ENCODE measurements around the gene DPM2.

DPM2 gene

GRCh38 chr9:127918183-127919107 is 19.2 kb downstream of the DPM2 start:
- DNase-seq (ENCODE audit: low spot score) = no peak

GRCh38 chr9:127917603-127918002 is 20.1 kb downstream of the DPM2 start:
- DNase-seq (ENCODE audit: low spot score) = no peak

GRCh38 chr9:127916720-127917581 is 20.7 kb downstream of the DPM2 start, which contains the start of gene ST6GALNAC4:
ST6GALNAC4 (minus strand) TSS chr9:127917041; CDS start chr9:127916419, 622 bp downstream.
- DNase-seq (ENCODE audit: low spot score) = peak; percentile 94

GRCh38 chr9:127915801-127916719 is 21.6 kb downstream of the DPM2 start:
- DNase-seq (ENCODE audit: low spot score) = no peak

GRCh38 chr9:127915325-127915752 is 22.3 kb downstream of the DPM2 start:
- DNase-seq (ENCODE audit: low spot score) = no peak

- DNase-seq (ENCODE audit: low spot score) = no peak
Observed at GRCh38 chr9:127913682-127914081, 24.0 kb downstream of the DPM2 start.

GRCh38 chr9:127912882-127913281 is 24.8 kb downstream of the DPM2 start:
- no peak for DNase-seq (ENCODE audit: low spot score)

- DNase-seq (ENCODE audit: low spot score) = no peak
Observed at GRCh38 chr9:127912296-127912695, 25.4 kb downstream of the DPM2 start.

GRCh38 chr9:127910613-127911205 is 26.9 kb downstream of the DPM2 start:
- DNase-seq (ENCODE audit: low spot score) = no peak

GRCh38 chr9:127909839-127910273 is 27.8 kb downstream of the DPM2 start:
- no peak for DNase-seq (ENCODE audit: low spot score)

- DNase-seq (ENCODE audit: low spot score) = no peak
Observed at GRCh38 chr9:127908660-127908926, 29.1 kb downstream of the DPM2 start.

- DNase-seq (ENCODE audit: low spot score) = no peak
Observed at GRCh38 chr9:127907867-127908659, 29.6 kb downstream of the DPM2 start.

- DNase-seq (ENCODE audit: low spot score) = no peak
Observed at GRCh38 chr9:127905788-127906191, 31.9 kb downstream of the DPM2 start.

GRCh38 chr9:127905004-127905728 is 32.5 kb downstream of the DPM2 start:
- no peak for DNase-seq (ENCODE audit: low spot score)

GRCh38 chr9:127904561-127905003 is 33.1 kb downstream of the DPM2 start:
- no peak for DNase-seq (ENCODE audit: low spot score)

- DNase-seq (ENCODE audit: low spot score) = no peak
Observed at GRCh38 chr9:127903557-127904475, 33.8 kb downstream of the DPM2 start.

- peak; percentile 81 for DNase-seq (ENCODE audit: low spot score)
Observed at GRCh38 chr9:127899128-127899943, 38.3 kb downstream of the DPM2 start, which contains the start of gene ST6GALNAC6. ST6GALNAC6 (minus strand) TSS chr9:127899603; CDS start chr9:127897981, 1,622 bp downstream.
